Prostate gland (tissue), 2 donors: Measurements from ENCODE around the gene PTGS2. TPM values are rescaled to one million over a fixed set of nuclear protein-coding genes. Genes with fewer than 3 reads are reported as not detected.

Experiments
- DNase-seq: peaks from one replicate; pipeline ENCODE4 v3.0.0-alpha.2; 2019; ENCODE audit warnings: low spot score
- H3K27ac ChIP-seq, 2 donors: fragments of 200-600 bp; sonication (generic); 2 replicates each; pipeline ENCODE4 v1.5.1; 2017 to 2019
- H3K27me3 ChIP-seq: fragments of 200-600 bp; sonication (generic); replicated peaks from 2 replicates; pipeline ENCODE4 v1.5.1; 2019; ENCODE audit not compliant: insufficient read depth
- H3K36me3 ChIP-seq, 2 donors: fragments of 200-600 bp; sonication (generic); 1 replicate in 1 of 2; 2 replicates in 1 of 2; pipeline versions ENCODE4 v1.5.1 to v1.8.1; 2017 to 2019
- H3K4me1 ChIP-seq: fragments of 200-600 bp; sonication (generic); replicated peaks from 2 replicates; pipeline ENCODE4 v1.5.1; 2019
- H3K4me3 ChIP-seq, 2 donors: fragments of 200-600 bp; sonication (generic); 2 replicates each; pipeline ENCODE4 v1.5.1; 2017 to 2019
- H3K9me3 ChIP-seq: fragments of 200-600 bp; sonication (generic); 2 replicates; pipeline ENCODE4 v1.5.1; 2017
- POLR2A ChIP-seq: fragments of 450-650 bp; IDR thresholded peaks from one replicate; pipeline ENCODE4 v1.6.1; 2016; ENCODE audit warnings: antibody characterized with exemption, mild to moderate bottlenecking
- POLR2AphosphoS5 ChIP-seq: sonication (generic); formaldehyde crosslinking; IDR thresholded peaks from one replicate; pipeline ENCODE4 v1.6.1; 2017; ENCODE audit warnings: antibody characterized with exemption
- WGBS: methylation state at CpG from one replicate; pipeline ENCODE4 v1.1.5; 2018; 5-methylcytosine and 5-hydroxymethylcytosine counted together
- intact Hi-C: fragments of 100-400 bp; cut with DNase I; formaldehyde crosslinking; loops from one replicate; pipeline ENCODE4 v1.14.2; 2022
- total RNA-seq, 2 donors: library from RNA; depleted of rRNA; stranded (reverse); fragments of >200 nt; gene quantifications; one replicate each; pipeline ENCODE4 v1.1.0, GENCODE V29; 2016
- TF ChIP-seq, protein P1 (sequence below), 4 experiments: fragments of 200-600 bp in 2 of 4; fragments of 450-650 bp in 2 of 4; sonication (generic) in 2 of 4; IDR thresholded peaks; 1 replicate in 3 of 4; 2 replicates in 1 of 4; pipeline ENCODE4 v1.5.1; 2016 to 2019; ENCODE audit warnings: antibody characterized with exemption in 4 of 4, mild to moderate bottlenecking in 2 of 4, moderate library complexity in 2 of 4

Gene PTGS2
- total RNA-seq, 2 donors from 2014 or later: 11.2 to 14.3 TPM

DNA sequence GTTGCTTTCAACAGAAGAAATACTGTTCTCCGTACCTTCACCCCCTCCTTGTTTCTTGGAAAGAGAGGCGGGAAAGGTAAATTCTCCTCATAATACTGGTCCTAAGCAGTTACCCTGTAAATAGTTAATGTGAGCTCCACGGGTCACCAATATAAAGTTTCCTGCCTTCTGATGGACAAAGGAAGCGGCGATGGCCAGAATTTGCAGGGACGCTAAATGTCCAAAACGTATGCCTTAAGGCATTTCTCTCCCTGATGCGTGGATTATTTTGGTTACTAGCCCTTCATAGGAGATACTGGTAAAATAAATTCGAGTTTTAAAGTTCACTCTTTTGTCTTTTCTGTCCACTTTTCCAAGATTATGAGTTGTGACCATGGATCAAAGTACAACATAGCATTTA lies 898 bp upstream of the PTGS2 start:
- 11% methylated on average over 9 of the region's 9 CpGs for WGBS
- intact Hi-C loops: loop anchor here (10.0 kb wide), 1 partner anchor 304 kb away; no protein-coding TSS in a partner anchor
- Histone ChIP-seq H3K27me3 (no peaks in the 10 kb centered on the region), H3K4me3 (peak overlapping the region; percentile 46 to 52), H3K27ac (peak overlapping the region; percentile 81 to 92), H3K36me3 (no peaks in the 10 kb centered on the region), H3K9me3 (no peaks in the 10 kb centered on the region), H3K4me1 (no peaks in the 10 kb centered on the region)
- TF ChIP-seq, protein P1, sequence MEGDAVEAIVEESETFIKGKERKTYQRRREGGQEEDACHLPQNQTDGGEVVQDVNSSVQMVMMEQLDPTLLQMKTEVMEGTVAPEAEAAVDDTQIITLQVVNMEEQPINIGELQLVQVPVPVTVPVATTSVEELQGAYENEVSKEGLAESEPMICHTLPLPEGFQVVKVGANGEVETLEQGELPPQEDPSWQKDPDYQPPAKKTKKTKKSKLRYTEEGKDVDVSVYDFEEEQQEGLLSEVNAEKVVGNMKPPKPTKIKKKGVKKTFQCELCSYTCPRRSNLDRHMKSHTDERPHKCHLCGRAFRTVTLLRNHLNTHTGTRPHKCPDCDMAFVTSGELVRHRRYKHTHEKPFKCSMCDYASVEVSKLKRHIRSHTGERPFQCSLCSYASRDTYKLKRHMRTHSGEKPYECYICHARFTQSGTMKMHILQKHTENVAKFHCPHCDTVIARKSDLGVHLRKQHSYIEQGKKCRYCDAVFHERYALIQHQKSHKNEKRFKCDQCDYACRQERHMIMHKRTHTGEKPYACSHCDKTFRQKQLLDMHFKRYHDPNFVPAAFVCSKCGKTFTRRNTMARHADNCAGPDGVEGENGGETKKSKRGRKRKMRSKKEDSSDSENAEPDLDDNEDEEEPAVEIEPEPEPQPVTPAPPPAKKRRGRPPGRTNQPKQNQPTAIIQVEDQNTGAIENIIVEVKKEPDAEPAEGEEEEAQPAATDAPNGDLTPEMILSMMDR (IDR thresholded peaks at IDR 0.05): no peak
- TF ChIP-seq POLR2A (no peak), POLR2AphosphoS5 (no peak)
- DNase-seq: no peak

DNA sequence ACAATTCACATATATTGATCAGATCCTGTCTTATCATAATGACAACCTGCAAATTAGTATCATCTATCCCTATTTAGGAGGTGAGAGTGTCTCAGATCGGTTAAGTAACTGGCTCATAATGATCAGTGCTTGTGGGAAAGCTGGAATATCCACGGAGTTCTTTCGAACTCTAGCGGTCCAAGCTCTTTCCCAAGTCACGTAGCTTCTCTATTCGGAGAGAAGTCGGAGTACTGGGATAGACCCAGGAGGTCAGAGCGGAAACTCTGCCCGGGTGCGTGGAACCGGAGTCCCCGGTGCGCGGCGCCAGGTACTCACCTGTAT lies 339 bp downstream of the PTGS2 start:
- Histone ChIP-seq H3K9me3 (no peaks in the 10 kb centered on the region), H3K4me1 (no peaks in the 10 kb centered on the region), H3K27me3 (no peaks in the 10 kb centered on the region), H3K27ac (peak overlapping the region; percentile 81 to 92), H3K4me3 (peak overlapping the region; percentile 46 to 52), H3K36me3 (no peaks in the 10 kb centered on the region)
- TF ChIP-seq POLR2AphosphoS5: no peak
- TF ChIP-seq, protein P1 (IDR thresholded peaks at IDR 0.05): no peak
- no peak for TF ChIP-seq POLR2A
- under 1% methylated on average over 15 of the region's 15 CpGs for WGBS
- intact Hi-C loops: loop anchor here (5.0 to 10.0 kb wide), 2 partner anchors 193 to 305 kb away; no protein-coding TSS in a partner anchor
- no peak for DNase-seq

DNA sequence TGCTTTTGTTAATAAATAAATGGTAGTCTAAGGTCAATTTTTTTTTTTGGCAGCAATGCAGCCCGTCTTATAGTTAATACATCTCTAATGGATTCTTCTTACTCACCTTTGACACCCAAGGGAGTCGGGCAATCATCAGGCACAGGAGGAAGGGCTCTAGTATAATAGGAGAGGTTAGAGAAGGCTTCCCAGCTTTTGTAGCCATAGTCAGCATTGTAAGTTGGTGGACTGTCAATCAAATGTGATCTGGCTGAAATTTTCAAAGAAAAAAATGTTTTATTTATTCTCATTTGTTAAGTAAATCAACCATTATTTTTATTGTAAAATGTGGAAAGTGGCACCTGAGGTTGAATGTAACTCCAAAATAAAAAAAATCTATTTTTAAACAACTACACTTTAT lies 2.1 kb downstream of the PTGS2 start:
- intact Hi-C loops: loop anchor here (5.0 kb wide), 1 partner anchor 191 kb away; no protein-coding TSS in a partner anchor
- no peak for TF ChIP-seq POLR2AphosphoS5
- no peak for TF ChIP-seq POLR2A
- TF ChIP-seq, protein P1 (IDR thresholded peaks at IDR 0.05): no peak
- no peak for DNase-seq
- WGBS: 88% methylated on average over 2 of the region's 2 CpGs
- Histone ChIP-seq H3K27ac (no peak overlapping the region), H3K9me3 (no peaks in the 10 kb centered on the region), H3K4me1 (no peaks in the 10 kb centered on the region), H3K36me3 (no peaks in the 10 kb centered on the region), H3K27me3 (no peaks in the 10 kb centered on the region), H3K4me3 (no peak overlapping the region)

DNA sequence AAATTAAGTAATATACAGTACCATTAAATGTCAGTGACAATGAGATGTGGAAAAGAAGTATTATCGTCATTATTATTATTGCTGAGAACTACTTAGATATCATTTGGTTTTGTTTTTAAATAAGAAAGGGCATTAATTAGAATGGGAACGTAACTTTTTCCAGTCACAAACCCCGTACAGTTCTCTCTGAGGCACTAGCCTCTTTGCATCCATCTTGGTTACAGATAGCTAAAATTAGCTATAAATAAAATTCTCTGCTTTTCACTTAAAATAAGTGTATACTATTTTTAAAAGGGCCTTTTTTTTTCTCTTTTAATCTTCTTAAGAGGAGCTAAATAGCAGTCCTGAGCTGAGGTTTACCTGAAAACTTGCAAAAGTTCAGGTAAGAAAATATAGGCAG lies 7.6 kb downstream of the PTGS2 start:
- WGBS: 92% methylated on average over 3 of the region's 3 CpGs
- no peak for DNase-seq
- Histone ChIP-seq H3K4me1 (no peaks in the 10 kb centered on the region), H3K27ac (no peak overlapping the region), H3K4me3 (no peak overlapping the region), H3K9me3 (no peaks in the 10 kb centered on the region), H3K36me3 (no peaks in the 10 kb centered on the region), H3K27me3 (no peaks in the 10 kb centered on the region)
- TF ChIP-seq POLR2A (no peak), POLR2AphosphoS5 (no peak)
- TF ChIP-seq, protein P1 (IDR thresholded peaks at IDR 0.05): no peak
- intact Hi-C loops: no loop called here

DNA sequence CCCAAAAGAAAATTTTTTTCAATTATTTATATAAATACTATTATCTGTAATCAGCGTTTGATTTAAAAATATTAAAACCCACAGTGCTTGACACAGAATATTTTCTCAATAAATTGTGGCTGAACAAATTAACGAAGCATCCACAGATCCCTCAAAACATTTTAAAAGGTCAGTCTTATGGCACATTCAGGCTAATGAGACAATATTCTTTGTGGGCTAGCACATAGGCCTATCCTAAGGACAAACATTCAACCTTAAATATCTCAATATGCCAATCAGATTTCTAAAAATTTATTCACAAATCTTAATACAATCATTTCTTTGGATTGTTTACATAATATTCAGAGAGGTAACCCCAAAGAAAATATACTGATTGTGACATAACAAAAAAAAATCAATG lies 8.1 kb downstream of the PTGS2 start:
- no peak overlapping the region for H3K27ac ChIP-seq
- intact Hi-C loops: no loop called here
- H3K36me3 ChIP-seq: no peaks in the 10 kb centered on the region
- no peaks in the 10 kb centered on the region for H3K9me3 ChIP-seq
- TF ChIP-seq POLR2AphosphoS5: no peak
- TF ChIP-seq, protein P1 (IDR thresholded peaks at IDR 0.05): no peak
- TF ChIP-seq POLR2A: no peak
- DNase-seq: no peak
- no peak overlapping the region for H3K4me3 ChIP-seq
- 88% methylated on average over 2 of the region's 2 CpGs for WGBS
- H3K4me1 ChIP-seq: no peaks in the 10 kb centered on the region
- H3K27me3 ChIP-seq: no peaks in the 10 kb centered on the region
